ENCODE measurements around the gene WNT3.
"Not testable (repeated sequence)": the region's sequence is repeated elsewhere in the genome, so short reads cannot be mapped to it uniquely, and the experiment has no call there.

Gene WNT3

GRCh38 chr17:46850688-46851028 lies 32.2 kb upstream of the WNT3 start:
- Histone ChIP-seq H3K9ac (ENCODE audit: low read length) (no peak overlapping the region), H3K27me3 (ENCODE audit: control insufficient read depth, insufficient read depth, low read length) (peaks cover 25% of the 10 kb centered on the region), H3K4me3 (ENCODE audit: low read length) (peak overlapping the region; percentile 36), H3K36me3 (ENCODE audit: control insufficient read depth, insufficient read depth, low read length) (no peaks in the 10 kb centered on the region), H3K27ac (ENCODE audit: low read depth, low read length) (no peak overlapping the region), H3K4me1 (ENCODE audit: control insufficient read depth, insufficient read depth, low read length) (no peaks in the 10 kb centered on the region)

- Histone ChIP-seq H3K4me1 (ENCODE audit: control insufficient read depth, insufficient read depth, low read length) (no peaks in the 10 kb centered on the region), H3K9ac (ENCODE audit: low read length) (no peak overlapping the region), H3K36me3 (ENCODE audit: control insufficient read depth, insufficient read depth, low read length) (no peaks in the 10 kb centered on the region), H3K27me3 (ENCODE audit: control insufficient read depth, insufficient read depth, low read length) (peaks cover 19% of the 10 kb centered on the region), H3K27ac (ENCODE audit: low read depth, low read length) (no peak overlapping the region), H3K4me3 (ENCODE audit: low read length) (no peak overlapping the region)
Observed at GRCh38 chr17:46848534-46848933, 30.0 kb upstream of the WNT3 start.

- Histone ChIP-seq H3K36me3 (ENCODE audit: control insufficient read depth, insufficient read depth, low read length) (no peaks in the 10 kb centered on the region), H3K9ac (ENCODE audit: low read length) (no peak overlapping the region), H3K27me3 (ENCODE audit: control insufficient read depth, insufficient read depth, low read length) (peaks cover 13% of the 10 kb centered on the region), H3K4me1 (ENCODE audit: control insufficient read depth, insufficient read depth, low read length) (no peaks in the 10 kb centered on the region), H3K4me3 (ENCODE audit: low read length) (no peak overlapping the region), H3K27ac (ENCODE audit: low read depth, low read length) (no peak overlapping the region)
Observed at GRCh38 chr17:46847204-46848191, 29.0 kb upstream of the WNT3 start.

GRCh38 chr17:46842835-46843234 lies 24.3 kb upstream of the WNT3 start:
- Histone ChIP-seq H3K4me3 (ENCODE audit: low read length) (no peak overlapping the region), H3K27me3 (ENCODE audit: control insufficient read depth, insufficient read depth, low read length) (peaks cover 6% of the 10 kb centered on the region), H3K4me1 (ENCODE audit: control insufficient read depth, insufficient read depth, low read length) (no peaks in the 10 kb centered on the region), H3K36me3 (ENCODE audit: control insufficient read depth, insufficient read depth, low read length) (no peaks in the 10 kb centered on the region), H3K27ac (ENCODE audit: low read depth, low read length) (no peak overlapping the region), H3K9ac (ENCODE audit: low read length) (no peak overlapping the region)

GRCh38 chr17:46841561-46842379 lies 23.3 kb upstream of the WNT3 start:
- Histone ChIP-seq H3K27ac (ENCODE audit: low read depth, low read length) (no peak overlapping the region), H3K9ac (ENCODE audit: low read length) (no peak overlapping the region), H3K4me1 (ENCODE audit: control insufficient read depth, insufficient read depth, low read length) (no peaks in the 10 kb centered on the region), H3K27me3 (ENCODE audit: control insufficient read depth, insufficient read depth, low read length) (peaks cover 3% of the 10 kb centered on the region), H3K36me3 (ENCODE audit: control insufficient read depth, insufficient read depth, low read length) (no peaks in the 10 kb centered on the region), H3K4me3 (ENCODE audit: low read length) (no peak overlapping the region)

GRCh38 chr17:46840596-46840995 lies 22.1 kb upstream of the WNT3 start:
- not testable (repeated sequence) for H3K4me1 ChIP-seq (ENCODE audit: control insufficient read depth, insufficient read depth, low read length); H3K36me3 ChIP-seq (ENCODE audit: control insufficient read depth, insufficient read depth, low read length); H3K4me3 ChIP-seq (ENCODE audit: low read length); H3K27ac ChIP-seq (ENCODE audit: low read depth, low read length); H3K9ac ChIP-seq (ENCODE audit: low read length); H3K27me3 ChIP-seq (ENCODE audit: control insufficient read depth, insufficient read depth, low read length)

GRCh38 chr17:46839211-46839610 lies 20.7 kb upstream of the WNT3 start:
- Histone ChIP-seq H3K4me1 (ENCODE audit: control insufficient read depth, insufficient read depth, low read length) (no peaks in the 10 kb centered on the region), H3K27me3 (ENCODE audit: control insufficient read depth, insufficient read depth, low read length) (peaks cover 3% of the 10 kb centered on the region), H3K27ac (ENCODE audit: low read depth, low read length) (no peak overlapping the region), H3K9ac (ENCODE audit: low read length) (no peak overlapping the region), H3K36me3 (ENCODE audit: control insufficient read depth, insufficient read depth, low read length) (no peaks in the 10 kb centered on the region), H3K4me3 (ENCODE audit: low read length) (no peak overlapping the region)

- Histone ChIP-seq H3K27me3 (ENCODE audit: control insufficient read depth, insufficient read depth, low read length) (peaks cover 3% of the 10 kb centered on the region), H3K9ac (ENCODE audit: low read length) (no peak overlapping the region), H3K36me3 (ENCODE audit: control insufficient read depth, insufficient read depth, low read length) (no peaks in the 10 kb centered on the region), H3K4me3 (ENCODE audit: low read length) (no peak overlapping the region), H3K4me1 (ENCODE audit: control insufficient read depth, insufficient read depth, low read length) (no peaks in the 10 kb centered on the region), H3K27ac (ENCODE audit: low read depth, low read length) (no peak overlapping the region)
Observed at GRCh38 chr17:46837521-46837920, 19.0 kb upstream of the WNT3 start.

- Histone ChIP-seq H3K4me3 (ENCODE audit: low read length) (no peak overlapping the region), H3K27ac (ENCODE audit: low read depth, low read length) (no peak overlapping the region), H3K4me1 (ENCODE audit: control insufficient read depth, insufficient read depth, low read length) (no peaks in the 10 kb centered on the region), H3K27me3 (ENCODE audit: control insufficient read depth, insufficient read depth, low read length) (no peaks in the 10 kb centered on the region), H3K36me3 (ENCODE audit: control insufficient read depth, insufficient read depth, low read length) (no peaks in the 10 kb centered on the region), H3K9ac (ENCODE audit: low read length) (no peak overlapping the region)
Observed at GRCh38 chr17:46836500-46836899, 18.0 kb upstream of the WNT3 start.

- Histone ChIP-seq H3K9ac (ENCODE audit: low read length) (no peak overlapping the region), H3K4me1 (ENCODE audit: control insufficient read depth, insufficient read depth, low read length) (no peaks in the 10 kb centered on the region), H3K27me3 (ENCODE audit: control insufficient read depth, insufficient read depth, low read length) (no peaks in the 10 kb centered on the region), H3K27ac (ENCODE audit: low read depth, low read length) (no peak overlapping the region), H3K4me3 (ENCODE audit: low read length) (no peak overlapping the region), H3K36me3 (ENCODE audit: control insufficient read depth, insufficient read depth, low read length) (no peaks in the 10 kb centered on the region)
Observed at GRCh38 chr17:46834846-46835245, 16.4 kb upstream of the WNT3 start.

GRCh38 chr17:46833840-46834208 lies 15.3 kb upstream of the WNT3 start:
- Histone ChIP-seq H3K36me3 (ENCODE audit: control insufficient read depth, insufficient read depth, low read length) (no peaks in the 10 kb centered on the region), H3K27ac (ENCODE audit: low read depth, low read length) (no peak overlapping the region), H3K4me3 (ENCODE audit: low read length) (no peak overlapping the region), H3K9ac (ENCODE audit: low read length) (no peak overlapping the region), H3K4me1 (ENCODE audit: control insufficient read depth, insufficient read depth, low read length) (no peaks in the 10 kb centered on the region), H3K27me3 (ENCODE audit: control insufficient read depth, insufficient read depth, low read length) (no peaks in the 10 kb centered on the region)

- Histone ChIP-seq H3K36me3 (ENCODE audit: control insufficient read depth, insufficient read depth, low read length) (no peaks in the 10 kb centered on the region), H3K27ac (ENCODE audit: low read depth, low read length) (no peak overlapping the region), H3K4me3 (ENCODE audit: low read length) (no peak overlapping the region), H3K4me1 (ENCODE audit: control insufficient read depth, insufficient read depth, low read length) (no peaks in the 10 kb centered on the region), H3K9ac (ENCODE audit: low read length) (no peak overlapping the region), H3K27me3 (ENCODE audit: control insufficient read depth, insufficient read depth, low read length) (no peaks in the 10 kb centered on the region)
Observed at GRCh38 chr17:46832945-46833839, 14.7 kb upstream of the WNT3 start.
